HepG2 (cell line): ENCODE measurements around the gene CALHM5. TPM values are rescaled to one million over a fixed set of nuclear protein-coding genes. Genes with fewer than 3 reads are reported as not detected.

Experiments
- AHDC1 ChIP-seq: sonication (generic); formaldehyde crosslinking; IDR thresholded peaks from 2 replicates; pipeline ENCODE4 v1.5.1; 2020; ENCODE audit warnings: mild to moderate bottlenecking, missing genetic modification reagents, borderline replicate concordance
- HINFP ChIP-seq: sonication (generic); formaldehyde crosslinking; IDR thresholded peaks from 2 replicates; pipeline ENCODE4 v1.4.0; 2020; ENCODE audit warnings: low read depth, mild to moderate bottlenecking, missing genetic modification reagents
- MXD4 ChIP-seq: IDR thresholded peaks from 2 replicates; pipeline ENCODE4 v1.6.1; 2016; ENCODE audit warnings: mild to moderate bottlenecking, missing biosample characterization, missing genetic modification reagents
- TAF15 ChIP-seq: fragments of 200-400 bp; formaldehyde crosslinking; IDR thresholded peaks from one replicate; pipeline ENCODE4 v1.6.1; 2018; ENCODE audit warnings: mild to moderate bottlenecking, low read depth, low read length; ENCODE audit not compliant: poor library complexity, severe bottlenecking
- WIZ ChIP-seq: sonication (generic); formaldehyde crosslinking; IDR thresholded peaks from 2 replicates; pipeline ENCODE4 v1.5.1; 2020; ENCODE audit warnings: mild to moderate bottlenecking, missing genetic modification reagents
- ZC3H4 ChIP-seq: sonication (generic); formaldehyde crosslinking; IDR thresholded peaks from 2 replicates; pipeline ENCODE4 v1.4.0; 2020; ENCODE audit warnings: missing genetic modification reagents, borderline replicate concordance
- ZNF235 ChIP-seq: sonication (generic); formaldehyde crosslinking; IDR thresholded peaks from 2 replicates; pipeline ENCODE4 v1.8.1; 2023; ENCODE audit warnings: mild to moderate bottlenecking, missing genetic modification reagents, borderline replicate concordance
- ZNF367 ChIP-seq: sonication (generic); formaldehyde crosslinking; IDR thresholded peaks from 2 replicates; pipeline ENCODE4 v1.4.0; 2020; ENCODE audit warnings: missing genetic modification reagents, borderline replicate concordance
- polyA plus RNA-seq, 8 experiments: library from polyadenylated mRNA; depleted of rRNA in 3 of 8; stranded (reverse) in 7 of 8; unstranded in 1 of 8; fragments of >200 nt; fragmentation: Illumina TruSeq in 4 of 8; extraction: Trizol in 4 of 8; gene quantifications; 2 replicates each; pipeline versions ENCODE4 v1.2.1 to v1.2.3, GENCODE V29; 2011 to 2016; ENCODE audit warnings: low read depth in 4 of 8, missing spikeins in 1 of 8, mixed read lengths in 1 of 8; ENCODE audit not compliant: insufficient read depth in 1 of 8
- total RNA-seq, 5 experiments: library from RNA; depleted of rRNA; stranded (reverse); fragments of >200 nt; fragmentation: Illumina TruSeq; extraction: Trizol; gene quantifications; 2 replicates each; pipeline ENCODE4 v1.2.3, GENCODE V29; 2016; ENCODE audit warnings: low read depth in 1 of 5
- TF ChIP-seq, protein P1 (sequence below): IDR thresholded peaks from 2 replicates; pipeline ENCODE4 v1.6.1; 2016; ENCODE audit warnings: low read depth
- TF ChIP-seq, protein P2 (sequence below): sonication (generic); formaldehyde crosslinking; IDR thresholded peaks from 2 replicates; pipeline ENCODE4 v1.4.0; 2020; ENCODE audit warnings: mild to moderate bottlenecking, missing genetic modification reagents

Gene CALHM5
- total and polyA plus RNA-seq, 2 of the 13 experiments (the other 11 are each of a cell fraction or from before 2014, with no cell fraction given), result not detected

DNA sequence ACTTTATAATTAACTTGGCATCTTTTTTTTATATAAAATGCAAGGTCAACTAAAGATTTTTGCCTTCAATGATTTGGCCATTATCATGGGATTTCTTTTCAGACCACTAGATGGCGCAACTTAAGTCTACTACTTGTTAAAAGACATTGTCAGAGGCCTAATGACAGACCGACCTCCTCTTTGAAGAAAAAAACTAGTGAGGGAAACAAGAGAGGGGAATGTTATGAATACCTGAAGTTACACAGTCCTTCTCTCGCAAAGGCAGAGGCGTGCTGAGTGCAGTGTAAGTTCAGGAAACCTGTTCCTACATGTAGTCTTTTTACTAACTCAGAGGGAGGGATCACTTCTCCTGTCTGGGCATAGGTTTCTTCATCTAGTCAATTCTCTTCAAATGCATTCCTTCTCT, 24.8 kb downstream of the CALHM5 start (continued):
- no peak for TF ChIP-seq HINFP (CRISPR knock-in tag)
- no peak for TF ChIP-seq ZC3H4 (CRISPR knock-in tag)
- TF ChIP-seq TAF15, result no peak
- no peak for TF ChIP-seq ZNF367
- TF ChIP-seq, protein P1, sequence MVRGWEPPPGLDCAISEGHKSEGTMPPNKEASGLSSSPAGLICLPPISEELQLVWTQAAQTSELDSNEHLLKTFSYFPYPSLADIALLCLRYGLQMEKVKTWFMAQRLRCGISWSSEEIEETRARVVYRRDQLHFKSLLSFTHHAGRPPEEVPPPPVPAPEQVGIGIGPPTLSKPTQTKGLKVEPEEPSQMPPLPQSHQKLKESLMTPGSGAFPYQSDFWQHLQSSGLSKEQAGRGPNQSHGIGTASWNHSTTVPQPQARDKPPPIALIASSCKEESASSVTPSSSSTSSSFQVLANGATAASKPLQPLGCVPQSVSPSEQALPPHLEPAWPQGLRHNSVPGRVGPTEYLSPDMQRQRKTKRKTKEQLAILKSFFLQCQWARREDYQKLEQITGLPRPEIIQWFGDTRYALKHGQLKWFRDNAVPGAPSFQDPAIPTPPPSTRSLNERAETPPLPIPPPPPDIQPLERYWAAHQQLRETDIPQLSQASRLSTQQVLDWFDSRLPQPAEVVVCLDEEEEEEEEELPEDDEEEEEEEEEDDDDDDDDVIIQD (CRISPR knock-in tag), result no peak
- TF ChIP-seq WIZ, result no peak
- TF ChIP-seq, protein P2, sequence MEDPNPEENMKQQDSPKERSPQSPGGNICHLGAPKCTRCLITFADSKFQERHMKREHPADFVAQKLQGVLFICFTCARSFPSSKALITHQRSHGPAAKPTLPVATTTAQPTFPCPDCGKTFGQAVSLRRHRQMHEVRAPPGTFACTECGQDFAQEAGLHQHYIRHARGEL (CRISPR knock-in tag), result no peak
- no peak for TF ChIP-seq MXD4 (CRISPR knock-in tag)
- no peak for TF ChIP-seq ZNF235 (CRISPR knock-in tag)
- TF ChIP-seq AHDC1 (CRISPR knock-in tag), result no peak
